Measurements from ENCODE around the gene C19orf18. TPM values are rescaled to one million over a fixed set of nuclear protein-coding genes. Genes with fewer than 3 reads are reported as not detected.
A peak's percentile ranks its signal among the peaks of the same experiment; 100 is the strongest.
"Not testable (repeated sequence)": the region's sequence is repeated elsewhere in the genome, so short reads cannot be mapped to it uniquely, and the experiment has no call there.

Gene C19orf18
- total RNA-seq, 2 experiments from 2014 or later: 0.79 to 0.91 TPM

DNA sequence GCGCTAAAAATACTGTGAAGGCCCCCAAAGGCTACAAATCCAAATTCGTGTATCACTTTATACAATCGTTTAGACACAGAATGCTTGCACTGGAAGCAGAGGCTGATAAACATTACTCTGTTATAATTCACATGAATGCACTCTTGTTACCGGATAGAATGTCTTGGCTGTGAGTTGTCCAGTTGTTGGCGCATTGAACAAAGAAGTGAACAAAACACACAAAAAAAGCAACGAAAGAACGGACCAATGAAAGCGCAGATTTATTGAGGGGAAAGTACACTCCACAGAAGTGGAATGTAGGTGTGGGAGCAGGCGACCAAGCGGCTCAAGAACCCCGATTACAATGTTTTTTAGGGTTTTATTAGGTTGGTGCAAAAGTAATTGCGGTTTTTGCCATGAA is 38.6 kb downstream of the C19orf18 start:
- H3K4me3 Mint-ChIP-seq: peak overlapping the region; percentile 94
- H3K27me3 Mint-ChIP-seq: no peaks in the 10 kb centered on the region
- peaks cover 79% of the 10 kb centered on the region for H3K36me3 Mint-ChIP-seq
- POLR2A ChIA-PET: interaction anchor here (1.0 to 1.8 kb wide), 7 partner anchors 9 to 189 kb away, joined by 3 to 8 read pairs (median 3); partner anchors contain the start of genes ZNF417, ZNF606, ZNF776 and ZSCAN18
- DNase-seq (no peak), ATAC-seq (ENCODE audit: low read depth) (no peak)
- H3K27ac Mint-ChIP-seq: no peak overlapping the region
- H3K4me1 Mint-ChIP-seq: peaks cover 9% of the 10 kb centered on the region
- peaks cover 30% of the 10 kb centered on the region for H3K9me3 Mint-ChIP-seq

DNA sequence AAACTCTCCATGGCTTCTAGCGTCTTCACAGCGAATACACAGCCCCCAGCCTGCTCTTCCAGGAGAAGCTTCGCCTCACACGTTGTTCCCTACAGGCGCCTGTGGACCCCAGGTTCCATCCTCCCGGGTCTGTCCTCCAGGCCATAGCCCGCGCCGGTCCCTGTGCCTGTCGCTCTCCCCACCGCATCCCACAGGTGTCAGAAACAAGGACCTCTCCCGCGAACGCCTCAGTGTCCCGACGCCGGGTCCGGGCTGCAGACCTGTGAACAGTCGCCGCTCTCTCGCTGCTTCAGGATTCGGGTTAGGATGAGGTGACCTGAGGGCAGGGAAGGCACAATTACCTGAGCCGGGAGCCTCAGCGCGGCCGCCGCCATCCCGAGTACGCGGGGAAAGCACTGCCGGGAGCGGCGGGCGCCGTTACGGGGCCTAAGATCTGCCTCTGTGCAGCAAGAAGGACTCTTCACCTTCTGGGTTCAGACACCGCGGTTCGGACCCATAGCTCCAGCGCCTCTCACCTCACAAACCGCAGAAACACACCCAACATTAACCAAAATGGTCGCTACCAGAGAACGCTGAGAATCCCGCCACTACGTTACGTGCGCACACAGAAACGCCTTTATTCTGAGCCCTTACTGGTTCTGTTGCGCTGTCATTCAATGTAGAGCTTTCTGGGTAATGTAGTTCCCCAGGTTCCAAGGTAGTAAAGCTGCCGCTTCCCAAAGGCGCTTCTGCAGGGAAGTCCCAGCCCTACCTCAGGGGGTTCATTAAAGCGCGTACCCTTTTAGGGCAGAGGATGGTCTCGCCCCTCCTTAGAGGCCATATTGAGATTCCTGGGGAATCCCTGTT is 39.3 kb downstream of the C19orf18 start, which contains the start of gene ZNF418:
Gene ZNF418 (minus strand): TSS at position 583 of the 846 bp plus-strand sequence. CDS start 1,580 bp downstream, outside the sequence.
- POLR2A ChIA-PET: interaction anchor here (1.0 to 1.8 kb wide), 7 partner anchors 9 to 189 kb away, joined by 3 to 8 read pairs (median 3); partner anchors contain the start of genes ZNF417, ZNF606, ZNF776 and ZSCAN18
- Mint-ChIP-seq H3K4me1 (peaks cover 9% of the 10 kb centered on the region), H3K9me3 (peaks cover 32% of the 10 kb centered on the region), H3K4me3 (peak within 1 kb of the TSS; percentile 94), H3K36me3 (peaks cover 81% of the 10 kb centered on the region), H3K27me3 (no peaks in the 10 kb centered on the region), H3K27ac (peak within 1 kb of the TSS; percentile 96)
- peak; percentile 69 for DNase-seq
- peak; percentile 93 for ATAC-seq (ENCODE audit: low read depth)

DNA sequence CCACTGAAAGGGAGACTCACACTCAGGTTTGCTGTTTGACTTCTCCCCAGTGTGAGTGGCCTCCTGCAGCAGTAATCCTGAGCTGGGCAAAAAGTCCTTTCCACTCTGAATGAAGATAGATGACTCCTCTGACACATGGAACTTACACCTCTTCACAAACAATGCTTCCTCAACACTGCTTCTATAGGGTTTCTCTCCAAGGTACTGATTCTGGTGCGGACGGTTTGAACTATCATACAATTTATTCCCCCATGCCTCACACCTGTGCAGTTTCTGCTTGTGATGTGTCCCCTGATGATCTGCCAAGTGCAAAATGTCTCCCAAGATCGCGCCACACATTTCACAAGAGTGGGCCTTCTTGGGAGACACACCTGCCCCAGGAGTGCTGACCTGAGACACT is 46.7 kb downstream of the C19orf18 start:
- Mint-ChIP-seq H3K36me3 (peaks cover 65% of the 10 kb centered on the region), H3K4me1 (no peaks in the 10 kb centered on the region), H3K27ac (no peak overlapping the region), H3K9me3 (peaks cover 33% of the 10 kb centered on the region), H3K4me3 (no peak overlapping the region), H3K27me3 (no peaks in the 10 kb centered on the region)
- DNase-seq (no peak), ATAC-seq (ENCODE audit: low read depth) (no peak)
- POLR2A ChIA-PET: no interaction called here

DNA sequence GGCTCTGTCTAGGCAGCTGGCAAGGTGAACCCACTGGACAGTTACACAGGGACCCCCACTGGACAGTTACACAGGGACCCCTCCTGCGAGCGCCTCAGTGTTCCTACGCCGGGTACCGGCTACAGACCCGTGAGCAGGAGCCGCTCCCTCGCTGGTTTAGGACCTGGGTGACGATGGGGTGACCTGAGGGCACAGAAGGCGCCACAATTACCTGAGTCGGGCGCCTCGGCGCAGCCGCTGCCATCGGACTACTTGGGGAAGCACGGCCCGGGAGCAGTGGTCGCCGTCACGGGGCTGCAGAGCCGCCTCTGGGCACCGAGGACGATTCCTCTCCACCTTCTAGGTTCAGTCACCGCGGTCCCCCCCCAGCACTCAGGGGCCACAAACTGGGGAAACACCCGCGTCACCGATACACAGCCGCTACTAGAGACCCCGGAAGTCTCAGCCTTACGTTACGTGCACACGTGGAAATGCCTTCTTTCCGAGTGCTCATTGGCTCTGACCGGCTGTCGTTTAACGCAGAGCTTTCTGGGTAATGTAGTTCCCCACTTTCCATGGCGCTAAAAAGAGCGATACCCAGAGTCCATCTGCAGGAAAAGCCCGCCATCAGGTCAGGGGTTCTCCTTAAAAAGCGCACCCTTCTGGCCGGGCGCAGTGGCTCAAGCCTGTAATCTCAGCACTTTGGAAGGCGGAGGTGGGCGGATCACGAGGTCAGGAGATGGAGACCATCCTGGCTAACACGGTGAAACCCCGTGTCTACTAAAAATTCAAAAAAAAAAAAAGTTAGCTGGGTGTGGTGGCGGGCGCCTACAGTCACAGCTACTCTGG is 58.0 kb downstream of the C19orf18 start, which contains the start of gene ZNF417:
Gene ZNF417 (minus strand): TSS at position 425 of the 828 bp plus-strand sequence. CDS start 181 bp downstream, at position 244.
- Mint-ChIP-seq H3K4me3 (peak within 1 kb of the TSS; percentile 95), H3K4me1 (peaks cover 20% of the 10 kb centered on the region), H3K36me3 (peaks cover 67% of the 10 kb centered on the region), H3K27ac (peak within 1 kb of the TSS; percentile 98), H3K9me3 (peaks cover 21% of the 10 kb centered on the region)
- DNase-seq (peak; percentile 78), ATAC-seq (ENCODE audit: low read depth) (peak; percentile 97)
- POLR2A ChIA-PET: interaction anchor here (0.8 to 1.9 kb wide), 12 partner anchors 19 to 430 kb away, joined by 3 to 11 read pairs (median 6); partner anchors contain the start of genes ZNF134, ZNF135, ZNF418 and ZNF551
- H3K27me3 Mint-ChIP-seq: not testable (repeated sequence)

DNA sequence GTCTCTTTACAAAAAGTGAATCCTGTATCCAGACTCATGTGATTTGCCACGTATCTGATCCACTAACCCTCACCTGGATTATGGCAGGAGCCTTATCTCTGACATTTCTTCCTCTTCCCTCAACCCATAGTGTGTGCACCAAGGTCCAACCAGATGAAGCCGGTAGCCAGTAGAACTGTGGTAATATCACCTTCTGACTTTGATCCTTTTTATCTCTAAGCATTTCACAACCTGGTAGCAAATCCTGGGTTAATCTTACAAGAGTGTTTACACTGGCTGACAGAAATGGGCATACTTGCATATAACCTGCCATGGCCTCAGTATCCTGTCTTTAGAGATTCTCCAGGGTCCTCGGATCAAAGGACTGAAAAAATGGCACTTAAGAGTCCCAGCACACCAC is 59.8 kb downstream of the C19orf18 start:
- DNase-seq (no peak), ATAC-seq (ENCODE audit: low read depth) (no peak)
- H3K9me3 Mint-ChIP-seq: peaks cover 24% of the 10 kb centered on the region
- H3K27me3 Mint-ChIP-seq: no peaks in the 10 kb centered on the region
- H3K36me3 Mint-ChIP-seq: peaks cover 69% of the 10 kb centered on the region
- no peak overlapping the region for H3K27ac Mint-ChIP-seq
- peak overlapping the region; percentile 18 for H3K4me3 Mint-ChIP-seq
- peaks cover 20% of the 10 kb centered on the region for H3K4me1 Mint-ChIP-seq
- POLR2A ChIA-PET: interaction anchor here (0.6 kb wide), 1 partner anchor 578 kb away, joined by 3 read pairs; no protein-coding TSS in a partner anchor

Other genes starting within 250 kb of the C19orf18 start
- 10 to 100 TPM; 22.4 to 23.7 TPM for gene ZNF671, start 246.9 kb downstream of the C19orf18 start, total RNA-seq
- 10 to 100 TPM; 27.9 to 29.0 TPM for gene ZNF776, start 227.7 kb downstream of the C19orf18 start, total RNA-seq
- gene ZNF586, start 204.9 kb downstream of the C19orf18 start, total RNA-seq: 10 to 100 TPM; 29.0 to 29.2 TPM
- gene ZNF552, start 159.6 kb downstream of the C19orf18 start, total RNA-seq: 10 to 100 TPM; 10.8 to 13.6 TPM
- 10 to 100 TPM; 19.1 to 21.0 TPM for gene ZNF587B, start 144.2 kb downstream of the C19orf18 start, total RNA-seq
- gene ZNF587, start 124.7 kb downstream of the C19orf18 start, total RNA-seq: 10 to 100 TPM; 46.6 to 52.7 TPM
- 10 to 100 TPM; 38.4 to 43.3 TPM for gene ZNF814, start 85.5 kb downstream of the C19orf18 start, total RNA-seq
- gene ZNF417, start 57.9 kb downstream of the C19orf18 start, total RNA-seq: 10 to 100 TPM; 35.8 to 36.5 TPM
- 10 to 100 TPM; 14.8 to 16.8 TPM for gene ZNF418, start 39.1 kb downstream of the C19orf18 start, total RNA-seq
- gene ZNF256, start 26.8 kb downstream of the C19orf18 start, total RNA-seq: 10 to 100 TPM; 16.0 to 18.8 TPM
- gene ZNF606, start 28.3 kb upstream of the C19orf18 start, total RNA-seq: 10 to 100 TPM; 21.3 to 22.2 TPM
- not detected for gene ZSCAN1, start 59.5 kb upstream of the C19orf18 start, total RNA-seq
- gene ZNF135, start 84.7 kb upstream of the C19orf18 start, total RNA-seq: 1 to 10 TPM; 3.8 TPM
- 10 to 100 TPM; 56.6 to 58.1 TPM for gene ZSCAN18, start 123.7 kb upstream of the C19orf18 start, total RNA-seq
- 10 to 100 TPM; 10.1 to 10.3 TPM for gene ZNF329, start 176.3 kb upstream of the C19orf18 start, total RNA-seq
- gene ZNF274, start 208.5 kb upstream of the C19orf18 start, total RNA-seq: 10 to 100 TPM; 54.6 to 56.9 TPM